NT2/D1 (cell line): Measurements from ENCODE around the gene ARL8B.

Source experiments
- SUZ12 ChIP-seq: IDR thresholded peaks from 2 replicates; pipeline ENCODE4 v1.6.1; 2011; ENCODE audit not compliant: insufficient read length, insufficient read depth; ENCODE audit errors: extremely low read depth
- YY1 ChIP-seq: IDR thresholded peaks from 2 replicates; pipeline ENCODE4 v1.6.1; 2011; ENCODE audit not compliant: insufficient read length, insufficient read depth
- ZNF274 ChIP-seq: IDR thresholded peaks from 2 replicates; pipeline ENCODE4 v1.6.1; 2011; ENCODE audit warnings: mild to moderate bottlenecking, low read depth, low read length

GRCh38 chr3:5229414-5229813 lies 107.3 kb downstream of the ARL8B start:
- no peak for TF ChIP-seq YY1
- TF ChIP-seq ZNF274, result no peak
- TF ChIP-seq SUZ12, result no peak
